Neutrophil (primary cell): ENCODE data around the gene NCAPG2.
A peak's percentile ranks its signal among the peaks of the same experiment; 100 is the strongest.

Source experiments
- H3K27ac ChIP-seq: fragments of 200-600 bp; sonication (generic); 2 replicates; pipeline ENCODE4 v1.5.1; 2016; ENCODE audit warnings: mild to moderate bottlenecking, moderate library complexity
- H3K27me3 ChIP-seq: fragments of 200-600 bp; sonication (generic); 2 replicates; pipeline ENCODE4 v1.6.0; 2016; ENCODE audit warnings: mild to moderate bottlenecking
- H3K36me3 ChIP-seq: fragments of 200-600 bp; sonication (generic); 2 replicates; pipeline ENCODE4 v1.5.1; 2017
- H3K4me1 ChIP-seq, 2 experiments: fragments of 200-600 bp in 1 of 2; sonication (generic) in 1 of 2; 1 replicate in 1 of 2; 2 replicates in 1 of 2; pipeline versions ENCODE4 v1.5.1 to v1.6.1; 2013 to 2016; ENCODE audit warnings: low read depth in 1 of 2, low read length in 1 of 2, mild to moderate bottlenecking in 1 of 2, moderate library complexity in 1 of 2; ENCODE audit not compliant: control insufficient read depth in 1 of 2, insufficient read depth in 1 of 2
- H3K4me3 ChIP-seq, 2 experiments: fragments of 200-600 bp in 1 of 2; sonication (generic) in 1 of 2; 1 replicate in 1 of 2; 2 replicates in 1 of 2; pipeline ENCODE4 v1.5.1; 2013 to 2016; ENCODE audit warnings: low read depth in 1 of 2, low read length in 1 of 2, mild to moderate bottlenecking in 1 of 2, moderate library complexity in 1 of 2
- H3K9me3 ChIP-seq: fragments of 200-600 bp; sonication (generic); 2 replicates; pipeline ENCODE4 v1.5.1; 2016
- CTCF ChIP-seq: fragments of 200-600 bp; sonication (generic); IDR thresholded peaks from 2 replicates; pipeline ENCODE4 v1.5.1; 2016; ENCODE audit warnings: antibody characterized with exemption

Gene NCAPG2

GRCh38 chr7:158716802-158717201 lies 12.2 kb upstream of the NCAPG2 start:
- Histone ChIP-seq H3K4me3 (no peak overlapping the region), H3K27ac (no peak overlapping the region), H3K9me3 (no peaks in the 10 kb centered on the region), H3K27me3 (no peaks in the 10 kb centered on the region), H3K4me1 (peaks cover 32 to 36% of the 10 kb centered on the region in 2 experiments), H3K36me3 (no peaks in the 10 kb centered on the region)
- no peak for TF ChIP-seq CTCF

- H3K27me3 ChIP-seq = no peaks in the 10 kb centered on the region
- H3K36me3 ChIP-seq = no peaks in the 10 kb centered on the region
- no peak for TF ChIP-seq CTCF
- H3K27ac ChIP-seq = peak overlapping the region; percentile 61
- no peaks in the 10 kb centered on the region for H3K9me3 ChIP-seq
- H3K4me1 ChIP-seq = peaks cover 35 to 56% of the 10 kb centered on the region in 2 experiments
- H3K4me3 ChIP-seq = no peak overlapping the region
Measured at GRCh38 chr7:158710651-158711102, 6.1 kb upstream of the NCAPG2 start.

GRCh38 chr7:158707610-158708009 lies 3.0 kb upstream of the NCAPG2 start:
- peaks cover 42 to 55% of the 10 kb centered on the region in 2 experiments for H3K4me1 ChIP-seq
- H3K36me3 ChIP-seq = no peaks in the 10 kb centered on the region
- no peak overlapping the region for H3K4me3 ChIP-seq
- H3K27me3 ChIP-seq = no peaks in the 10 kb centered on the region
- no peak for TF ChIP-seq CTCF
- H3K27ac ChIP-seq = peak overlapping the region; percentile 20
- no peaks in the 10 kb centered on the region for H3K9me3 ChIP-seq

DNA sequence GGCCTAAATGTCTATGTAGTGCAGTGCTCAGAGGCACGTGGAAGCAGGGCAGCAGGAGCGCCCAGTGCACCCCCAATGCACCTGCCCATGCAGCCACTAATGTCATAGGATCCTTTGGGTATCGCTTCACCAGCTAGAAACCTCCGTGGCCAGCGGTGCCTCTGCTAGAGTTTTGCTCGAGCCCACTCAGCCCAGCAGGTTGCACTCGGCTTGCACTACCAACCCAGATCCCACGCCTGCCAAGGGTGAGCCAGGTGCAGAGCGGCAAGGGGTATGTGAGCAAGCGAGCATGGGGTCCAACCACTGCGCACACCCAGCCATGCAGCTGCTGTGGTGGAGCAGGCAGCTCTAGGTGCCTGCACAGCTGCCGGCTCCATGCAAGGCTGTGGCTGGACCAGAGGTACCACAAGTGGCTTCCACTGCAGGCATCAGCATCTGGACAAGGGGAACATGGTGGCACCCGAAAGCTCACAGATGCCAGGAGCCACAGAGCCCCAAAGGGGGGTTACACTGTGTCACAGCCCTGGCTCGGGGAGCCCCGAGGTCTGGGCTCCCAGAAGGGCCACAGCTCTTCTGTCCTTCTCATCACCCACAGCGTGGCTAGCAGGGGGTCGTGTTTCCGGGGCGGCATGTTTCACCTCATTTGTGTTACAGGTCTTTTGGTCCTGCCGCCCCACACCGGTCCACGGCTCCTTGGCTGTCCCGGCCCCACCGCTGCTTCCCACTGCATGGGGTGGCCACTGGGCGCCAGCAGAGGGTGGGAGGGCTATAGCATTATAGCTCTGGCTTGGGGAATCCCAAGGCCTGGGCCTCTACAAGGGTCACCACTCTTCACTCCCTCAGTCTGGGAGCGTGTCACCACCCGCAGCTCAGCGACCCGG lies 2.3 kb upstream of the NCAPG2 start:
- Histone ChIP-seq H3K9me3 (no peaks in the 10 kb centered on the region), H3K36me3 (no peaks in the 10 kb centered on the region), H3K27ac (peak overlapping the region; percentile 20), H3K4me1 (peaks cover 37 to 49% of the 10 kb centered on the region in 2 experiments), H3K27me3 (no peaks in the 10 kb centered on the region), H3K4me3 (no peak overlapping the region)
- TF ChIP-seq CTCF = no peak

GRCh38 chr7:158706273-158706704 lies 1.7 kb upstream of the NCAPG2 start:
- Histone ChIP-seq H3K9me3 (no peaks in the 10 kb centered on the region), H3K27me3 (no peaks in the 10 kb centered on the region), H3K36me3 (no peaks in the 10 kb centered on the region), H3K27ac (peak overlapping the region; percentile 88), H3K4me3 (no peak overlapping the region), H3K4me1 (peaks cover 35 to 42% of the 10 kb centered on the region in 2 experiments)
- no peak for TF ChIP-seq CTCF
